Upper lobe of right lung (tissue), 1 donor: Measurements from ENCODE around the gene OR3A1. TPM values are rescaled to one million over a fixed set of nuclear protein-coding genes. Genes with fewer than 3 reads are reported as not detected.
"Not testable (repeated sequence)": the region's sequence is repeated elsewhere in the genome, so short reads cannot be mapped to it uniquely, and the experiment has no call there.

Experiments used
- ATAC-seq: fragments of 200-7000 bp; cut with Tn5 transposase; one replicate; pipeline ENCODE4 v1.9.1; 2020; ENCODE audit warnings: mild to moderate bottlenecking, moderate library complexity
- DNase-seq: peaks from one replicate; pipeline ENCODE4 v3.0.0-alpha.2; 2020
- H3K27ac ChIP-seq: fragments of 200-600 bp; one replicate; pipeline ENCODE4 v1.8.0; 2022
- H3K27me3 ChIP-seq: fragments of 200-600 bp; one replicate; pipeline ENCODE4 v1.8.0; 2022; ENCODE audit warnings: mild to moderate bottlenecking
- H3K36me3 ChIP-seq: fragments of 200-600 bp; one replicate; pipeline ENCODE4 v1.8.0; 2022
- H3K4me1 ChIP-seq: fragments of 200-600 bp; one replicate; pipeline ENCODE4 v1.8.0; 2022
- H3K4me3 ChIP-seq: fragments of 200-600 bp; one replicate; pipeline ENCODE4 v1.8.0; 2022; ENCODE audit warnings: mild to moderate bottlenecking
- H3K9me3 ChIP-seq: fragments of 200-600 bp; one replicate; pipeline ENCODE4 v1.8.0; 2022
- intact Hi-C: fragments of 100-400 bp; cut with DNase I; formaldehyde crosslinking; loops from one replicate; pipeline ENCODE4 v1.11.0; 2022
- long read RNA-seq: library from polyadenylated mRNA; unstranded; transcript quantifications from one replicate; pipeline ENCODE4 v2.0.0, GENCODE V29; 2021
- total RNA-seq: library from RNA; stranded (reverse); fragmentation: NEBNext Ultra II Directional; extraction: Animal tissue kit (Norgen Biotek cat#: 25700); gene quantifications from one replicate; pipeline ENCODE4 v1.2.1, GENCODE V29; 2021
- TF ChIP-seq, protein P1 (sequence below): fragments of 200-600 bp; IDR thresholded peaks from one replicate; pipeline ENCODE4 v1.8.0; 2022; ENCODE audit warnings: antibody characterized with exemption
- donor health status: DM: no; HTN: yes; CAD: no; lungs with severe emphysema.

OR3A1 gene, protein sequence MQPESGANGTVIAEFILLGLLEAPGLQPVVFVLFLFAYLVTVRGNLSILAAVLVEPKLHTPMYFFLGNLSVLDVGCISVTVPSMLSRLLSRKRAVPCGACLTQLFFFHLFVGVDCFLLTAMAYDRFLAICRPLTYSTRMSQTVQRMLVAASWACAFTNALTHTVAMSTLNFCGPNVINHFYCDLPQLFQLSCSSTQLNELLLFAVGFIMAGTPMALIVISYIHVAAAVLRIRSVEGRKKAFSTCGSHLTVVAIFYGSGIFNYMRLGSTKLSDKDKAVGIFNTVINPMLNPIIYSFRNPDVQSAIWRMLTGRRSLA
- total RNA-seq, result not detected
- long read RNA-seq, result 0 reads

DNA sequence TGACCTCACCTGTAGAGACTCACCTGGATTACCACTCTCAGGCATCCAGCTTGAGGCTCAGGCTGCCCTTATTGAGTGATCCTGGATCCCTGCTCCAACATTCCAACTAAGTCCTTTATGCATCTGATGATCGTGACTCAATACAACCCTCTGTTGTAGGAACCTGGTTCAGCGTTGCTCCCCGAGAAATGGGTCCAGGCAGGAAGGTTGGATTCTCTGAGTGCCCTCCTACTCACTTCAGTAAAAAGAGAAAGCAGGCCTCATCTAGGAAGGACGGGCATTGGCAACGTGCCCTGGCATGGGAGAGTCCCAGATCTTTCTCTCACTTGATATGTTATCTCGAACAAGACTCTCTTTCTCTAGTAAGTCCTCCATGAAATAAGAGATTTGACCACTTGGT lies at the start of gene OR3A1:
Gene OR3A1 (minus strand): TSS at position 101 of the 400 bp plus-strand sequence. CDS start 5,778 bp downstream, outside the sequence.
- intact Hi-C loops, result no loop called here
- Histone ChIP-seq H3K27ac (no peak within 1 kb of the TSS), H3K4me1 (no peaks in the 10 kb centered on the region), H3K36me3 (no peaks in the 10 kb centered on the region), H3K9me3 (no peaks in the 10 kb centered on the region), H3K27me3 (peaks cover 5% of the 10 kb centered on the region), H3K4me3 (no peak within 1 kb of the TSS)
- ATAC-seq (no peak), DNase-seq (no peak)
- TF ChIP-seq, protein P1, sequence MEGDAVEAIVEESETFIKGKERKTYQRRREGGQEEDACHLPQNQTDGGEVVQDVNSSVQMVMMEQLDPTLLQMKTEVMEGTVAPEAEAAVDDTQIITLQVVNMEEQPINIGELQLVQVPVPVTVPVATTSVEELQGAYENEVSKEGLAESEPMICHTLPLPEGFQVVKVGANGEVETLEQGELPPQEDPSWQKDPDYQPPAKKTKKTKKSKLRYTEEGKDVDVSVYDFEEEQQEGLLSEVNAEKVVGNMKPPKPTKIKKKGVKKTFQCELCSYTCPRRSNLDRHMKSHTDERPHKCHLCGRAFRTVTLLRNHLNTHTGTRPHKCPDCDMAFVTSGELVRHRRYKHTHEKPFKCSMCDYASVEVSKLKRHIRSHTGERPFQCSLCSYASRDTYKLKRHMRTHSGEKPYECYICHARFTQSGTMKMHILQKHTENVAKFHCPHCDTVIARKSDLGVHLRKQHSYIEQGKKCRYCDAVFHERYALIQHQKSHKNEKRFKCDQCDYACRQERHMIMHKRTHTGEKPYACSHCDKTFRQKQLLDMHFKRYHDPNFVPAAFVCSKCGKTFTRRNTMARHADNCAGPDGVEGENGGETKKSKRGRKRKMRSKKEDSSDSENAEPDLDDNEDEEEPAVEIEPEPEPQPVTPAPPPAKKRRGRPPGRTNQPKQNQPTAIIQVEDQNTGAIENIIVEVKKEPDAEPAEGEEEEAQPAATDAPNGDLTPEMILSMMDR, result no peak

DNA sequence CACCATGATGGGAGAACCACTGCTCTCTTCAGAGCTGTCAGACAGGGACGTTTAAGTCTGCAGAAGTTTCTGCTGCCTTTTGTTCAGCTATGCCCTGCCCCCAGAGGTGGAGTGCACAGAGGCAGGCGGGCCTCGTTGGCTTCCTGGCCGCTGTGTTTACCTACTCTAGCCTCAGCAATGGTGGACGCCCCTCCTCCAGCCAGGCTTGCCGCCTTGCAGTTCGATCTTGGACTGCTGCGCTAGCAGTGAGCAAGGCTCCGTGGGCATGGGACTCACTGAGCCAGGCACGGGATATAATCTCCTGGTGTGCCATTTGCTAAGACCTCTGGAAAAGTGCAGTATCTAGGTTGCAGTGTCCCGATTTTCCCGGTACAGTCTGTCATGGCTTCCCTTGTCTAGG lies 44.6 kb upstream of the OR3A1 start:
- H3K4me3 ChIP-seq, intact Hi-C loops, ATAC-seq, DNase-seq, H3K9me3 ChIP-seq, H3K27me3 ChIP-seq, H3K36me3 ChIP-seq, H3K4me1 ChIP-seq, H3K27ac ChIP-seq: not testable (repeated sequence)

DNA sequence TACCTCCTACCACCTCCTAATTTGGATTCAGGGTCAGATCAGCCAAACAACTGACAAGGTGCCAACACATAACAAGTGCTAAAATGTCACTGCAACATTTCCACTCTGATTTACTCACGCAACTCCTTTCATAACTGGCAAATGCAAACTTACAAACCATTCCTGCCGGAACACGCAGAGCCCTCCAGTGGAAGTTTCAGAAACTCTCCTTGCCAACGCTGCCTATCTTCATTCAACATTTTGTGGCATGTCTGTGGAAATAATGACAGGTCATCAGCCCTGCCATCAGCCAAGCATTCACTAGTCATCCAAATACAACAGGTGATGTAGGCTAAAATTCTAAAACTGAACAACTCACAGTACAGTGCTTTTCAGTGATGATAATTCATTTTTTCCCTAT lies 37.7 kb upstream of the OR3A1 start:
- Histone ChIP-seq H3K9me3 (no peaks in the 10 kb centered on the region), H3K27me3 (no peaks in the 10 kb centered on the region), H3K4me1 (no peaks in the 10 kb centered on the region), H3K4me3 (no peak overlapping the region), H3K36me3 (no peaks in the 10 kb centered on the region), H3K27ac (no peak overlapping the region)
- TF ChIP-seq, protein P1, result peak; percentile 8
- DNase-seq (no peak), ATAC-seq (no peak)
- intact Hi-C loops, result no loop called here

DNA sequence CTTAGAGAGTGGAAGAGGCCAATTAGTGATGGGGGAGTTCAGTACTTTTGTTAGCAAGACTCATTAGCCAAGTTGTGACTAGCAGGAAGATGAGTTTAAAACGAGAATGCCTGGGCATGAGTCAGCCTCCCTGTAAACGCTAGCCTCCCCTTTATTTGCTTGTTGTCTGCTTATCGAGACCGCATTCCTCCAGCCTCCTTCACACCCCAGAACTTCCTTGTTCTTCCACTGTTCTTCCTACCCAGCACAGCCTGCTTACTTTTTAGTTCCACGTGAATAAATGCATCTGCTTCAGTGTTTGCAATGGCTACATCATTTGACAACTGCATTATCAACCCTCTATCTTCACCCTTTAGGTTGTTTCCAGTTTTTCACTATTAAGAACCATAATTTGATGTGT lies 20.2 kb upstream of the OR3A1 start:
- Histone ChIP-seq H3K4me1 (no peaks in the 10 kb centered on the region), H3K27ac (no peak overlapping the region), H3K36me3 (no peaks in the 10 kb centered on the region), H3K4me3 (no peak overlapping the region), H3K9me3 (no peaks in the 10 kb centered on the region), H3K27me3 (no peaks in the 10 kb centered on the region)
- DNase-seq (no peak), ATAC-seq (no peak)
- intact Hi-C loops, result no loop called here
- TF ChIP-seq, protein P1, result no peak

DNA sequence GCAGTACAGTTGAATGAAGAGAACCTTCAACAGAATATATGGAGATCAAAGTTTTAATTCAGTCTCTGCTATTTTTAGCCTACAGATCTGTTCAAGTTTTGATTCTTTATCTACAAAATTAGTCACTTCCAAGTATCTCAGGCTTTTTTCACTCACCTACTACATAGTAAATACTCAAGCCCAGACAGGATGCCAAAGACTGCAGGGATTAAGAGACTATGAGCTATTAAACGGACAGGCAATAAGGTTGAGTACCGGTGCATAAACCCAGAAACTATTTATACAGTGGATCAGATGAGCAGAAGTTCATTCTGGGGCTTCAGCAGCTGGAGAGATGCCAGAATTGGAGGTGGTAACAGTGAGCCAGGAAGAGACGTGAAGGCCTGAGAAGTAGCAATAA lies 18.7 kb upstream of the OR3A1 start:
- intact Hi-C loops, result no loop called here
- Histone ChIP-seq H3K27me3 (no peaks in the 10 kb centered on the region), H3K27ac (no peak overlapping the region), H3K4me3 (no peak overlapping the region), H3K36me3 (no peaks in the 10 kb centered on the region), H3K9me3 (no peaks in the 10 kb centered on the region), H3K4me1 (no peaks in the 10 kb centered on the region)
- no peak for DNase-seq
- ATAC-seq, result no peak
- TF ChIP-seq, protein P1, result no peak

DNA sequence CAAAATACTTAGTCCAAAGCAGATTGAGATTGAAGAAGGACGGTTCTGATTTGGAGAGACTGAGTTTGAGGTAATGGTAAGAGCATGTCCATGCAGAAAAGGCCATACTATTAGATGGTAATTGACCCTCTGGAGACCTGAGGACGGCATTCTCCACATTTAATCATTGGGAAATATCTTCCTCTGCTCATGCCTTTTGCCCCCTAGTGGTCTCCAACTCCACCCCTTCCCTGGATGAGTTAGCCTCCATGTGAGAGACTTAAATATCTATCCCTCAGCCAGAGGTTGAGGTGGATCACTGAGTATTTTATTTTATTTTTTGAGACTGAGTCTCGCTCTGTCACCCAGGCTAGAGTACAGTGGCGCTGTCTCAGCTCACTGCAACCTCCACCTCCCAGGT lies 10.4 kb upstream of the OR3A1 start:
- Histone ChIP-seq H3K36me3 (no peaks in the 10 kb centered on the region), H3K4me1 (no peaks in the 10 kb centered on the region), H3K4me3 (no peak overlapping the region), H3K9me3 (no peaks in the 10 kb centered on the region), H3K27me3 (no peaks in the 10 kb centered on the region), H3K27ac (no peak overlapping the region)
- ATAC-seq (no peak), DNase-seq (no peak)
- TF ChIP-seq, protein P1, result no peak
- intact Hi-C loops, result no loop called here
